ENCODE results near the gene SLC9A8.
"Not testable (repeated sequence)": the region's sequence is repeated elsewhere in the genome, so short reads cannot be mapped to it uniquely, and the experiment has no call there.

The SLC9A8 gene

GRCh38 chr20:49893242-49894072 is 80.8 kb downstream of the SLC9A8 start:
- DNase-seq (ENCODE audit: low read depth in 2 of 2): no peak

DNA sequence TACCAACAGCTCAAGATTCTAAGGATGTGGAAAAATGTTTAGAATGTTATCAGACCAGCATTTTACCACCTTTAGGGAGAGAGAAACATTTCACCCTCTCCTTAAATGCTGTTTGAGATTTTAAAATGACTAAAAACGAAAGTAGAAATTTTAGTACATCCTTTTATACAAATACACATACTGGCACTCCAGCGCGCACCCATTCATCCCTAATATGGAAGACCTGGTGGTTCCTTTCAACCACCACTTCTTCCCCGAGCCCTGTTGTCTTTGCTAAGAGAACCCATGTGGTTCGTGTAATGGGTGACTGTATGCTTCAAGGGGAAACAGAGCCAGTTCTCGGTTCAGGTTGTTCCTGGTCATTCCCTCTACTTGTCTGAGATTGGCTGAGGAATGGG is 81.4 kb downstream of the SLC9A8 start:
- no peak for DNase-seq (ENCODE audit: low read depth in 2 of 2)

DNA sequence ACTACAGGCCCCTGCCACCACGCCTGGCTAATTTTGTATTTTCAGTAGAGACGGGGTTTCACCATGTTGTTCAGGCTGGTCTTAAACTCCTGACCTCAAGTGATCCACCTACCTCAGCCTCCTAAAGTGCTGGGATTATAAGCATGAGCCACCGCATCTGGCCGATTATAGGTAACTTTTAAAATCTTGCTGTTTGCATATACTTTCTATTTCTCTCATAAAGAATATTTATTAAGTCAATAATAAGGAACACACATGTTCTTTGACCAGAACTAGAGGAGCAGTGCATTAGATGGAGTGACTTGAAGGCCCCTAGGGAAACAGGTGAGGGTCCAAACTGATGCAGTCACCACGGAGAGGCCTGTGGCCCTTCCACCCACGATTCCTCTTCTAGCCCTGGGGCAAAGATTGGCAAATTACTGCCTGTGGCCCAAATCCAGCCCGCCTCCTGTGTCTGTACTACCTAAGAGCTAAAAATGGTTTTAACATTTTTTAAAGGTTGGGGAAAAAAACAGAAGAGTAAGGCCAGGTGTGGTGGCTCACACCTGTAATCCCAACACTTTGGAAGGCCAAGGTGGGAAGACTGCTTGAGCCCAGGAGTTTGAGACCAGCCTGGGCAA is 83.0 kb downstream of the SLC9A8 start:
- not testable (repeated sequence) for DNase-seq (ENCODE audit: low read depth in 2 of 2)

DNA sequence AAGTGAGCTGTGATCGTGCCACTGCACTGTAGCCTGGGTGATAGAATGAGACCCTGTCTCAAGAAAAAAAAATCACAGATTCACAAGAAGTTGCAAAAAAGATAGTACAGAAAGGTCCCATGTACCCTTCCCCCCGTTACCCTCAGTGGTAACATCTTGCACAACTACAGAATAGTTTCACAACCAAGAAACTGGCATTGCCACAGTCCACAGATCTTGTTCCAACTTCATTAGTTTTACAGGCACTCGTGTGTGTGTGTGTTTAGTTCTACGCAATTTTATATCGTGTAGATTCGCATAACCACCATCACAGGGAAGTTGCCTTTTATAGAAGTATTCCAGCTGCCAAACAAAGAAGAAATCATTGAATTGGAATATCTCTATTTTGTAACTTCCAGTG is 83.6 kb downstream of the SLC9A8 start:
- DNase-seq (ENCODE audit: low read depth in 2 of 2): no peak

DNA sequence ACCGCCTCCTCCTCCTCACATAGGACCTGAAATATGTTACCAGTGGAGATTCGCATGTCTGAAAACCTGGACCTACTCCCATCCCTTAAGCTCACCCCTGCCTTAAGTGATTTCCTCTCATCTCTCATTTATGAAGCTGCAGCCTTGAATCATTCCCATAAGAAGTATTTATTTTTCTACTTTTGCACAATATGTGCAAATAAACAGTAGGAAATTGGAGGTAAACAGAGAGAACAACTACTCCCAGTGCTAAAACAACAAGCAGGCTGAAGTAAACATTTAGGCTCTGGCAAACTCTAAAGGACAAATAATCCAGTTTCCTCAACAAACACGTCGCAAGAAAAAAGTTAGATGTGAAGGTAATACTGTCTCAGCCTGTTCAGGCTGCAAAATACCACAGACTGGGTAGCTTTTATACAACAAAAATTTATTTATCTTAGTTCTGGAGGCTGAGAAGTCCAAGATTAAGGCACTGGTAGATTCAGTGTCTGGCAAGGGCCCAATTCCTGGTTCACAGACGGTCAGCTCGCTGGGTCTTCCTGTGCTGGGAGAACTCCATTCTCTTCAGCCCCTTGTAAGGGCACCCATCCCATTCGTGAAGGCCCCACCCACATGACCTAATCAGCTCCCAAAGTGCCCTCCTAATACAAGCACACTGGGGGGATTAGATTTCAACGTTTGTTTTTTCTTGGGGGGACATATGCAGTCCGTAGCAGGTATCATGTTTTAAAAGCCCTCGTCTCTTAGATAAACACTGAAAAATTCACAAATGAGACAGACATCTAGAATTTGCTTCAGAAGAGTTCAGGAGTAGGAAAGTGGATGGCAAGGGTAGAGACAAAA is 87.1 kb downstream of the SLC9A8 start:
- no peak for DNase-seq (ENCODE audit: low read depth in 2 of 2)

GRCh38 chr20:49901588-49901987 is 89.0 kb downstream of the SLC9A8 start:
- no peak for DNase-seq (ENCODE audit: low read depth in 2 of 2)

GRCh38 chr20:49904440-49905214 is 92.0 kb downstream of the SLC9A8 start:
- DNase-seq (ENCODE audit: low read depth in 2 of 2): no peak

DNA sequence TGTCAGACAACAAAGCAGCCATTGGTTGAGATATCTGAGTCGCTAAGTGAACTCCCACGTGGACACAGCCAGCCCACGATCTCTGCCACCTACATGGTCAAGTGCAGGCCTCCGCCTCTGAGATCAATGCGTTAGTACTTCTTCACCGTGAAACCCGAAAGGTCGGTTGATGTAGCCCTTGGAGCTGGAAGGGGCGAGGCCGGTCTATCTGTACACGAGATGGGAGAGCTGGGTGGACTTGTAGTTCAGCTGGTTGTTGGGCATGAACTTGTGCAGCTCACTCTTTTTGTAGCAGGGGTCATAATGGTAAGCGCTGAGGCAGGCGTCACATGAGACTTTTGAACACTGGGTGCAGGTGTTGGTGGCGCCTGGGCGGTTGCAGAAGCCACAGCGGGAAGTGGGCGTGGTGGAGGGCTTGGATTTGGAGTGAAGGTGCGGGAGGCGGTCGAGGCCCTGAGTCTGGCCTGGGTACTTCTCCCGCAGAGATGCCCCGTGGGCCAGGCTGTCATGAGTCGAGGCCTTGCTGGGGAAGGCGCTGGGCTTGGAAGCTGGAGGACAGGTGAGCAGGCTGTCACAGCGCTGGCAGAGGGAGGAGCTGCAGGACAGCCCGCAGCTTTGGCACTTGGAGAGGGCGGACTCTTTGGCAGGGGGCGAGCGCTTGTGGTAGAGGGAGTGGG is 92.9 kb downstream of the SLC9A8 start:
- DNase-seq (ENCODE audit: low read depth in 2 of 2): no peak

DNA sequence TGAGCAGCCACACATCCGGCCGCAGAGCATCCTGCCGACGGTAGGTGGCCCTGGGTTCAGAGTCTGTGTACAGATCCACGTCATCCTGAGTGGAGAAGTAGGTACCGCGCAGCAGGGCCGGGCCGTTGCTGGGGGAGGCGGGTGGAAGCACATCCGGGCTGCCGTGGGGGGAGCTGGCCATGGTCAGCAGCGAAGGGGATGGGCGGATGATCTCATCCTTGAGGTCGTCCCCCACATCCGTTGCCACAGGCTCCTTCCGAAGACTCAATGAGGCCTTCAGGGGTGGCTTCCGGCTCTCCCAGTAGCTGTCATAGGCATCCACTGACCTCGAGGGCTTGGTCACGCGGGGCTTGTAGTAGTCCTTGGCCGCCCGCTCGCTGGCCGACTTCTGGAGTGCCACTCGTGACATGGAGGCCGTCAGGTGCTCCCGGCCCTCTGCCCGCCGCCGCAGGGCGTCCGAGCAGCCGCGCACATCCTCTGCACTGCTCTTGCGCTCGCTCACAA is 93.5 kb downstream of the SLC9A8 start:
- DNase-seq (ENCODE audit: low read depth in 2 of 2): no peak

- no peak for DNase-seq (ENCODE audit: low read depth in 2 of 2)
These were observed 94.1 kb downstream of the SLC9A8 start for GRCh38 chr20:49906615-49907154.

- DNase-seq (ENCODE audit: low read depth in 2 of 2): no peak
These were observed 95.0 kb downstream of the SLC9A8 start for GRCh38 chr20:49907405-49908257.

GRCh38 chr20:49908258-49908565 is 95.6 kb downstream of the SLC9A8 start:
- no peak for DNase-seq (ENCODE audit: low read depth in 2 of 2)

DNA sequence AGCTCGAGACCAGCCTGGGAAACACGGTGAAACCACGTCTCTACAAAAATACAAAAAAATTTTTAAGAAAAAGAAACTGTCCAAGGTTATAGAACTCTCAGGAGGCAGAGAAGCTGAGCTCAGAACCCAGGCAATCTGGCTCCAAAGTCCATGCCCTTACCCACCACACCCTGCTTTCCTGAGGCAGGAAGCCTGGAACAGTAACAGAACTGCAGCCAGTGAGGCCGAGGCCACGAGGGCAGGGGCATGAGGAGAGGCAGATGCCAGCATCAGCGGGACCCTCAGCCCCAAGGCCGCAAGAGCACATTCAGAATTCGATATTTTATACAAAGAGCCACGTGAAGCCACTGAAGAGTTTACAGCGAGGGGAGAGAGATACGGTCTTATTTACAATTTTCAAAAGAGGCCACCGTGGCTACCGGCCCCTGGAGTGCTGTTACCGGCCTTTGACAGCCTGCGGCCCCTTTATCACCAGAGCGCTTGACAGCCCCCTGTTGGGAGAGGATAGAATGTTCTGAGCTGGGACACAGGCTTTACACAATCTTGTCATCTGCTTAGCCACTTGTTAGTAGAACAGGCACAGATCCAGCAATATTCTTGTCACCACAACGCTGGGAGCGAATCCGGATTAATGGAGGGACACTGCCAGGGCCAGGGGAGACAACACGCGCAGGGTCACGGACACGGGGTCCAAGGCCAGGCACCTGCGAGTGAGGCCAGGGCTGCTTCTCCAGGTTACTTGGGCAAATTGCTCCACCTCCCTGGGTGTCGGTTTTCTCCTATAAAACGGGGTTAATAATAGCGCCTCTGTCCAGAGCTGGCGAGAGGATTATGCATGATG is 97.1 kb downstream of the SLC9A8 start:
- DNase-seq (ENCODE audit: low read depth in 2 of 2): no peak

DNA sequence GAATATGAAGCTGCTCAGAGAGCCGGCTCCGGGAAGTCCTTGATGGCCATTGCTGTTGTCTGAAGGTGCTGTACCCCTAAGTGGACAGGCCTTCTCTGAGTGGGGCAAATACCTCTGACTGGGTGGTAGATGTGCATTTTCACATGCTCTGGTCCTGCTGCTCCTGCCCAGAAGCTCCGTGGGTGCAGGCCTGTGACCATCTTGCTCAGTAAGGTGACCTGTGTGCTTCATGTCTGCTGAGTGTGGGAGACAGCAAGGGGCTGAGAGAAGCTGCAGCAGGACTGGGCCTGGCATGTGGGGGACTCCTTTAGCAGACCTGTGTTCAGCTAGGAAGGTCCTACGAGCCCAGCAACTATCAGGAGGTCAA is 97.7 kb downstream of the SLC9A8 start:
- no peak for DNase-seq (ENCODE audit: low read depth in 2 of 2)

- DNase-seq (ENCODE audit: low read depth in 2 of 2): no peak
These were observed 100.9 kb downstream of the SLC9A8 start for GRCh38 chr20:49913399-49914047.

- no peak for DNase-seq (ENCODE audit: low read depth in 2 of 2)
These were observed 101.9 kb downstream of the SLC9A8 start for GRCh38 chr20:49914310-49915117.

GRCh38 chr20:49915118-49915379 is 102.4 kb downstream of the SLC9A8 start:
- no peak for DNase-seq (ENCODE audit: low read depth in 2 of 2)

Measured in stimulated activated CD8-positive, alpha-beta memory T cell treated with anti-CD3 and anti-CD28 coated beads, Interleukin-2, amount 100 ng/mL, for 1 hour (primary cell).